Measurements from ENCODE around the gene AKT2.

AKT2 gene

GRCh38 chr19:40300668-40301067, 15.5 kb upstream of the AKT2 start:
- DNase-seq (ENCODE audit: low spot score), result no peak

- peak; percentile 14 for DNase-seq (ENCODE audit: low spot score)
Observed at GRCh38 chr19:40298026-40298425, 12.9 kb upstream of the AKT2 start.

- peak; percentile 89 for DNase-seq (ENCODE audit: low spot score)
Observed at GRCh38 chr19:40294560-40294959, 9.4 kb upstream of the AKT2 start.

- DNase-seq (ENCODE audit: low spot score), result no peak
Observed at GRCh38 chr19:40286971-40287421, 1.9 kb upstream of the AKT2 start.

GRCh38 chr19:40286235-40286970, 1.3 kb upstream of the AKT2 start:
- DNase-seq (ENCODE audit: low spot score), result no peak

- DNase-seq (ENCODE audit: low spot score), result peak; percentile 100
Observed at GRCh38 chr19:40285353-40286234, 449 bp upstream of the AKT2 start.

- DNase-seq (ENCODE audit: low spot score), result no peak
Observed at GRCh38 chr19:40284251-40284500, 969 bp downstream of the AKT2 start.

GRCh38 chr19:40283414-40284250, 1.5 kb downstream of the AKT2 start:
- DNase-seq (ENCODE audit: low spot score), result no peak

GRCh38 chr19:40282920-40283319, 2.2 kb downstream of the AKT2 start:
- DNase-seq (ENCODE audit: low spot score), result no peak

- DNase-seq (ENCODE audit: low spot score), result no peak
Observed at GRCh38 chr19:40282209-40282580, 3.0 kb downstream of the AKT2 start.

- DNase-seq (ENCODE audit: low spot score), result no peak
Observed at GRCh38 chr19:40281381-40282208, 3.5 kb downstream of the AKT2 start.

- no peak for DNase-seq (ENCODE audit: low spot score)
Observed at GRCh38 chr19:40280608-40281221, 4.4 kb downstream of the AKT2 start.

GRCh38 chr19:40279761-40280607, 5.2 kb downstream of the AKT2 start:
- DNase-seq (ENCODE audit: low spot score), result no peak

- DNase-seq (ENCODE audit: low spot score), result peak; percentile 44
Observed at GRCh38 chr19:40279120-40279551, 6.0 kb downstream of the AKT2 start.

- no peak for DNase-seq (ENCODE audit: low spot score)
Observed at GRCh38 chr19:40278361-40279035, 6.6 kb downstream of the AKT2 start.

GRCh38 chr19:40277356-40278059, 7.6 kb downstream of the AKT2 start:
- DNase-seq (ENCODE audit: low spot score), result no peak

GRCh38 chr19:40274585-40275544, 10.3 kb downstream of the AKT2 start:
- DNase-seq (ENCODE audit: low spot score), result no peak

All from pons (tissue), 1 donor.